Activated B cell treated with CpG ODN at 0.5 μM for 24 hours (primary cell): ENCODE data around the gene CENPN. TPM values are rescaled to one million over a fixed set of nuclear protein-coding genes. Genes with fewer than 3 reads are reported as not detected.

Source experiments
- ATAC-seq: fragments of 200-7000 bp; cut with Tn5 transposase; one replicate; pipeline ENCODE4 v1.10.0; 2021; ENCODE audit warnings: low read depth, mild to moderate bottlenecking, moderate library complexity
- CTCF ChIA-PET: fragments of 350-600 bp; sonication (Branson Sonifier 250); formaldehyde crosslinking; loops from one replicate; lab custom pipeline; 2021; ENCODE audit warnings: antibody characterized with exemption; lab: Charles Lee
- POLR2A ChIA-PET: fragments of 350-600 bp; sonication (Branson Sonifier 250); formaldehyde crosslinking; loops from one replicate; lab custom pipeline; 2021; ENCODE audit warnings: antibody characterized with exemption; lab: Charles Lee
- DNase-seq: peaks from one replicate; pipeline ENCODE4 v3.0.0; 2022
- H3K27ac Mint-ChIP-seq: one replicate; pipeline ENCODE4 v1.8.0; 2020; ENCODE audit warnings: mixed read lengths
- H3K27me3 Mint-ChIP-seq: one replicate; pipeline ENCODE4 v1.8.0; 2021; ENCODE audit warnings: mixed read lengths
- H3K36me3 Mint-ChIP-seq: one replicate; pipeline ENCODE4 v1.8.0; 2021; ENCODE audit warnings: low read depth, mixed read lengths
- H3K4me1 Mint-ChIP-seq: one replicate; pipeline ENCODE4 v1.8.0; 2021; ENCODE audit warnings: mixed read lengths
- H3K4me3 Mint-ChIP-seq: one replicate; pipeline ENCODE4 v1.8.0; 2020; ENCODE audit warnings: mild to moderate bottlenecking, mixed read lengths
- H3K9me3 Mint-ChIP-seq: one replicate; pipeline ENCODE4 v1.8.0; 2020; ENCODE audit warnings: mixed read lengths
- CTCF ChIP-seq: fragments of 200-600 bp; IDR thresholded peaks from one replicate; pipeline ENCODE4 v1.8.0; 2022; ENCODE audit warnings: antibody characterized with exemption, mild to moderate bottlenecking
- intact Hi-C: fragments of 100-400 bp; cut with micrococcal nuclease; formaldehyde crosslinking; loops from one replicate; pipeline ENCODE4 v1.15.1; 2024
- total RNA-seq: library from RNA; stranded (reverse); gene quantifications from 2 replicates; pipeline ENCODE4 v1.2.3, GENCODE V29; 2022

Gene CENPN
- total RNA-seq, 1 donor from 2014 or later, result 5.9 TPM

- ATAC-seq (no peak), DNase-seq (no peak)
- no peaks in the 10 kb centered on the region for H3K4me1 Mint-ChIP-seq
- ChIA-PET POLR2A (no interaction called here), CTCF (no interaction called here)
- H3K27ac Mint-ChIP-seq, result no peak overlapping the region
- no peaks in the 10 kb centered on the region for H3K9me3 Mint-ChIP-seq
- no peak for TF ChIP-seq CTCF
- H3K27me3 Mint-ChIP-seq, result peaks cover 3% of the 10 kb centered on the region
- no peak overlapping the region for H3K4me3 Mint-ChIP-seq
- intact Hi-C loops, result no loop called here
- no peaks in the 10 kb centered on the region for H3K36me3 Mint-ChIP-seq
Measured at GRCh38 chr16:81069063-81069462, 62.0 kb downstream of the CENPN start.

GRCh38 chr16:81070979-81071378, 64.0 kb downstream of the CENPN start:
- TF ChIP-seq CTCF, result no peak
- Mint-ChIP-seq H3K9me3 (no peaks in the 10 kb centered on the region), H3K27ac (no peak overlapping the region), H3K36me3 (no peaks in the 10 kb centered on the region), H3K4me3 (no peak overlapping the region), H3K27me3 (peaks cover 3% of the 10 kb centered on the region), H3K4me1 (no peaks in the 10 kb centered on the region)
- ChIA-PET POLR2A (no interaction called here), CTCF (no interaction called here)
- ATAC-seq, result no peak
- intact Hi-C loops, result loop anchor here (10.0 kb wide), 1 partner anchor 266 kb away; the partner anchor contains the start of gene CDYL2
- DNase-seq, result no peak

- intact Hi-C loops, result loop anchor here (10.0 kb wide), 1 partner anchor 267 kb away; the partner anchor contains the start of gene CDYL2
- H3K4me1 Mint-ChIP-seq, result no peaks in the 10 kb centered on the region
- DNase-seq (no peak), ATAC-seq (no peak)
- no peak overlapping the region for H3K4me3 Mint-ChIP-seq
- TF ChIP-seq CTCF, result no peak
- no peak overlapping the region for H3K27ac Mint-ChIP-seq
- ChIA-PET POLR2A (no interaction called here), CTCF (interaction anchor here (0.7 kb wide), 1 partner anchor 23 kb away, joined by 3 read pairs; no protein-coding TSS in a partner anchor)
- H3K36me3 Mint-ChIP-seq, result no peaks in the 10 kb centered on the region
- H3K27me3 Mint-ChIP-seq, result peaks cover 3% of the 10 kb centered on the region
- H3K9me3 Mint-ChIP-seq, result no peaks in the 10 kb centered on the region
Measured at GRCh38 chr16:81071805-81072204, 64.8 kb downstream of the CENPN start.

- ATAC-seq (no peak), DNase-seq (no peak)
- CTCF ChIA-PET, result interaction anchor here (0.8 kb wide), 1 partner anchor 38 kb away, joined by 3 read pairs; the partner anchor contains the start of gene ATMIN
- H3K36me3 Mint-ChIP-seq, result no peaks in the 10 kb centered on the region
- intact Hi-C loops, result loop anchor here (10.0 kb wide), 1 partner anchor 269 kb away; the partner anchor contains the start of gene CDYL2
- POLR2A ChIA-PET, result interaction anchor here (0.6 kb wide), 1 partner anchor 119 kb away, joined by 3 read pairs; no protein-coding TSS in a partner anchor
- H3K4me1 Mint-ChIP-seq, result peaks cover 3% of the 10 kb centered on the region
- no peak overlapping the region for H3K4me3 Mint-ChIP-seq
- no peak overlapping the region for H3K27ac Mint-ChIP-seq
- no peaks in the 10 kb centered on the region for H3K27me3 Mint-ChIP-seq
- TF ChIP-seq CTCF, result no peak
- no peaks in the 10 kb centered on the region for H3K9me3 Mint-ChIP-seq
Measured at GRCh38 chr16:81073560-81074330, 66.7 kb downstream of the CENPN start.

GRCh38 chr16:81076566-81077075, 69.6 kb downstream of the CENPN start:
- intact Hi-C loops, result loop anchor here (1.0 to 10.0 kb wide), 6 partner anchors 20 to 1094 kb away; partner anchors contain the start of genes ATMIN, CDYL2, CENPN and GAN
- ATAC-seq (peak; percentile 85), DNase-seq (peak; percentile 92)
- no peak for TF ChIP-seq CTCF
- H3K4me1 Mint-ChIP-seq, result peaks cover 3% of the 10 kb centered on the region
- H3K36me3 Mint-ChIP-seq, result no peaks in the 10 kb centered on the region
- no peaks in the 10 kb centered on the region for H3K27me3 Mint-ChIP-seq
- CTCF ChIA-PET, result interaction anchor here (1.5 to 3.4 kb wide), 2 partner anchors 41 to 72 kb away, joined by 3 to 21 read pairs; partner anchors contain the start of gene ATMIN
- no peak overlapping the region for H3K27ac Mint-ChIP-seq
- no peak overlapping the region for H3K4me3 Mint-ChIP-seq
- POLR2A ChIA-PET, result interaction anchor here (0.5 to 2.9 kb wide), 10 partner anchors 14 to 428 kb away, joined by 3 to 24 read pairs (median 4); partner anchors contain the start of genes ATMIN, CENPN, CMC2 and GAN
- no peaks in the 10 kb centered on the region for H3K9me3 Mint-ChIP-seq
